ENCODE data around the gene CARF.
"Not testable (repeated sequence)": the region's sequence is repeated elsewhere in the genome, so short reads cannot be mapped to it uniquely, and the experiment has no call there.

The CARF gene

DNA sequence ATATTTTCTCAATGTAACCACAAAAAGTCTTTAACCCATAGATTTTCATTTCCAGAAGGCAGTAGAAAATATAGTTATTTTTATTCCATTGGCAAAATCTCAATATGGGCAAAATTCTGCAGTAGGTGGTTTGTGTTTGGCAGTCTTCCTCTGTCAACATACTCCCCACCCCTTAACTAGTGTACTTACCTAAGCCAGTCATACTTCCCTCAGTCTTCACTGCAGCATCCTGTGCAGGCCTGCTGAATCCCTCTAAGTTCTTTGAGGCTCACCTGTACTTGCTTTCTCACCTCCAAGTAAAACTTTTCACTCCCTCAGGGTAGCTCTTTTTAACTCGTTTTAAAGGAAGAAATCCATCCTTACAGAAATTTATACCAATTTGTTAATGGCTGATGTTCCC is 6.8 kb downstream of the CARF start:
- no peak for TF ChIP-seq ZNF274 (IDR thresholded peaks at IDR 0.05; ENCODE audit: low read depth, low read length)
- no peak overlapping the region for H3K4me3 ChIP-seq (ENCODE audit: low read length)

GRCh38 chr2:202932425-202933138 is 20.5 kb downstream of the CARF start:
- no peak for TF ChIP-seq ZNF274 (IDR thresholded peaks at IDR 0.05; ENCODE audit: low read depth, low read length)

DNA sequence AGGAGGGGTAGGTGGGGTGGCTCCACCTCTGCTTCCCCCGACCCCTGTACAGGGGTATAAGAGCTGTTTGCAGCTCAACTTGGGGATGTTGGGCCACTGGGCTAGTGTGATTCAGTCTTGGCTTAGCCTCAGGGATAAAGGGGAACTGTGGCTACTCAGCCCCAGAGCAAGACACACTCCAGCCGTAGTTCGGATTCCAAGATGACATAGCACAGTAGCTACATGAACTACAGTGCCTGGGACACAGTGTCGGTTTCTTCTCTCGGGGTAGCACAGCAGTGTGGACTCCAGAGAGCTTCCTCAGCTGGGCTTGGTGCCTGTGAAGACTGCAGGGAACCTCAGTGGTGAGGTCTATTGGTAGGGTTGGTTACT is 21.1 kb downstream of the CARF start:
- TF ChIP-seq ZNF274 (IDR thresholded peaks at IDR 0.05; ENCODE audit: low read depth, low read length) = no peak
- no peak overlapping the region for H3K4me3 ChIP-seq (ENCODE audit: low read length)

More at GRCh38 chr2:202932425-202933138, 20.5 kb downstream of the CARF start:
- no peak overlapping the region for H3K4me3 ChIP-seq (ENCODE audit: low read length)

DNA sequence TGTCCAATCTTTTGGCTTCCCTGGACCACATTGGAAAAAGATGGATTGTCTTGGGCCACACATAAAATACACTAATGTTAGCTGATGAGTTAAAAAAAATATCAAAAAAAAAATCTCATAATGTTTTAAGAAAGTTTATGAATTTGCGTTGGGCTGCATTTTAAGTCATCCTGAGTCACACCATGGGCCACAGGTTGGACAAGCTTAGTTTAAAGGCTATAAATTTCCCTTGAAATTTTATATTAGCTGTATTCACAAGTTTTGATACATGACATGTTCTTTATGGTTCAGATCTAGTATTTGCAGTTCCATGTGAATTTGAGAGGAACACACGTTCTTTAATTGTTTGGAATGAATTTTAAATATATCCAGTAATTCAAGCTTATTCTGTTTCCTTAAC is 21.9 kb downstream of the CARF start:
- TF ChIP-seq ZNF274 (IDR thresholded peaks at IDR 0.05; ENCODE audit: low read depth, low read length) = no peak
- no peak overlapping the region for H3K4me3 ChIP-seq (ENCODE audit: low read length)

DNA sequence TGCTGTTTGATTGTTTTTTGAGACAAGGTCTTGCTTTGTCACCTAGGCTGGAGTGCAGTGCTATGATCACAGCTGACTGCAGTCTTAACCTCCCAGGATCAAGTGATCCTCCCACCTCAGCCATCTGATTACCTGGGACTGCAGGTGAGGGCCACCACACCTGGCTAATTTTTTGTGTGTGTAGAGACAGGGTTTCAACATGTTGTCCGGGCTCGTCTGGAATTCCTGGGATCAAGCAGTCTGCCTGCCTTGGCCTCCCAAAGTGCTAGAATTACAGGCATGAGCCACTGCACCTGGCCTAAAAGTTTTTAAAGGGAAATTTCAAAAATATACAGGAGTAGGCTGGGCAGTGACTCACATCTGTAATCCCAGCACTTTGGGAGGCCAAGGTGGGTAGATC is 22.4 kb downstream of the CARF start:
- no peak overlapping the region for H3K4me3 ChIP-seq (ENCODE audit: low read length)
- no peak for TF ChIP-seq ZNF274 (IDR thresholded peaks at IDR 0.05; ENCODE audit: low read depth, low read length)

GRCh38 chr2:202938960-202939359 is 26.9 kb downstream of the CARF start:
- no peak overlapping the region for H3K4me3 ChIP-seq (ENCODE audit: low read length)
- no peak for TF ChIP-seq ZNF274 (IDR thresholded peaks at IDR 0.05; ENCODE audit: low read depth, low read length)

- no peak overlapping the region for H3K4me3 ChIP-seq (ENCODE audit: low read length)
- no peak for TF ChIP-seq ZNF274 (IDR thresholded peaks at IDR 0.05; ENCODE audit: low read depth, low read length)
These were observed 29.7 kb downstream of the CARF start for GRCh38 chr2:202941771-202942170.

- H3K4me3 ChIP-seq (ENCODE audit: low read length) = no peak overlapping the region
- no peak for TF ChIP-seq ZNF274 (IDR thresholded peaks at IDR 0.05; ENCODE audit: low read depth, low read length)
These were observed 32.3 kb downstream of the CARF start for GRCh38 chr2:202944408-202944807.

DNA sequence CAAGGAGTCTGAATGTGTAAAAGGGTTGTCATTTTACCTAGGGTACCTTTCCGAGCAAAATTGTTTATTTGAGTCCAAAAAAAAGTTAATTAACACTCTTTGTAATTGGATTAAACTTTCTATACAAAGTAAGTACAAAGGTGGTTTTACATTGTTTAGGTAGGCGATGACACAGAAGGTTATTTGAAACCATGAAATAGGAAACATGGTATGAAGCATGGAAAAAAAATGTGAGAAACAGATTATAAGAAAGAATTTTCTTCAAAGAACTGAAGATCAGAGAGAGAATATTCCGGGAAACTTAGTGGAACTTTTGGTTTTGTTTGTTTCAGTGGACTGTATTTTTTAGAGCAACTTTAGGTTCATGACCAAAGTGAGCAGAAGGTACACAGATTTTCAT is 32.7 kb downstream of the CARF start:
- no peak for TF ChIP-seq ZNF274 (IDR thresholded peaks at IDR 0.05; ENCODE audit: low read depth, low read length)
- H3K4me3 ChIP-seq (ENCODE audit: low read length) = no peak overlapping the region

DNA sequence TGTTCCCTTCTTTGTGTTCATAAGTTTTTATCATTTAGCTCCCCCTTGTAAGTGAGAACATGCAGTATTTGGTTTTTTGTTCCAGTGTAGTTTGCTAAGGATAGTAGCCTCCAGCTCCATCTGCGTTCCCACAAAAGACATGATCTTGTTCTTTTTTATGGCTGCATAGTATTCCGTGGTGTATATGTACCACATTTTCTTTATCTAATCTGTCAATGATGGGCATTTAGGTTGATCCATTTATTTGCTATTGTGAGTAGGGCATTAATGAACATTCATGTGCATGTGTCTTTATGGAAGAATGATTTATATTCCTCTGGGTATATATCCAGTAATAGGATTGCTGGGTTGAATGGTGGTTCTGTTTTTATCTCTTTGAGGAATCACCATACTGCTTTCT is 33.4 kb downstream of the CARF start:
- no peak for TF ChIP-seq ZNF274 (IDR thresholded peaks at IDR 0.05; ENCODE audit: low read depth, low read length)
- no peak overlapping the region for H3K4me3 ChIP-seq (ENCODE audit: low read length)

DNA sequence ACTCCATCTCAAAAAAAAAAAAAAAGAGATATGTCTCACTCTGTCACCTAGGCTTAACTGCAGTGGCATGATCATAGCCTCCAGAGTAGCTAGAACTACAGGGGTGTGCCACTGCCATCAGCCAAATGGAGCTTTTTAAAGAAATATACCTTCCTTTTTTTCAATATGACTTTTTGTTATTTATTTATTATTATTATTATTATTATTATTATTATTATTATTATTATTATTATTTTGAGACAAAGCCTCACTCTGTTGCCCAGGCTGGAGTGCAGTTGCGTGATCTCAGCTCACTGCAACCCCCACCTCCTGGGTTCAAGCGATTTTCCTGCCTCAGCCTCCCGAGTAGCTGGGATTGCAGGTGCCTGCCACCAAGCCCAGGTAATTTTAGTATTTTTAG is 37.3 kb downstream of the CARF start:
- not testable (repeated sequence) for H3K4me3 ChIP-seq (ENCODE audit: low read length)

- no peak overlapping the region for H3K4me3 ChIP-seq (ENCODE audit: low read length)
- no peak for TF ChIP-seq ZNF274 (IDR thresholded peaks at IDR 0.05; ENCODE audit: low read depth, low read length)
These were observed 38.5 kb downstream of the CARF start for GRCh38 chr2:202950592-202950991.

- H3K4me3 ChIP-seq (ENCODE audit: low read length) = no peak overlapping the region
- TF ChIP-seq ZNF274 (IDR thresholded peaks at IDR 0.05; ENCODE audit: low read depth, low read length) = no peak
These were observed 48.4 kb downstream of the CARF start for GRCh38 chr2:202960524-202960923.

DNA sequence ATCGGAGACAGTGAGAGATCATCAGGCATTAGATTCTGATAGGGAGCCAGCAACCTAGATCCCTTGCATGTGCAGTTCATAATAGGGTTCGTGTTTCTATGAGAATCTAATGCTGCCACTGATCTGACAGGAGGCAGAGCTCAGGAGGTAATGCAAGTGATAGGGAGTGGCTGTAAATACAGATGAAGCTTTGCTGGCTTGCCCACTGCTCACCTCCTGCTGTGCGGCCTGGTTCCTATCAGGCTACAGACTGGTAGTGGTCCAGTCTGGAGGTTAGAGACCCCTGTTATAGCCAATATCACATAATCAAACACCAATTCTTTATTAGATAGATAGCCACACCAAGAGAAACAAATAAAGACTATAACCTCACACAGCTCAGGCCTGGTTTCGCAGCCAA is 51.6 kb downstream of the CARF start:
- no peak for TF ChIP-seq ZNF274 (IDR thresholded peaks at IDR 0.05; ENCODE audit: low read depth, low read length)

GRCh38 chr2:202965810-202966460 is 53.9 kb downstream of the CARF start:
- TF ChIP-seq ZNF274 (IDR thresholded peaks at IDR 0.05; ENCODE audit: low read depth, low read length) = no peak
- H3K4me3 ChIP-seq (ENCODE audit: low read length) = no peak overlapping the region

More for the DNA sequence above, 51.6 kb downstream of the CARF start:
- no peak overlapping the region for H3K4me3 ChIP-seq (ENCODE audit: low read length)

DNA sequence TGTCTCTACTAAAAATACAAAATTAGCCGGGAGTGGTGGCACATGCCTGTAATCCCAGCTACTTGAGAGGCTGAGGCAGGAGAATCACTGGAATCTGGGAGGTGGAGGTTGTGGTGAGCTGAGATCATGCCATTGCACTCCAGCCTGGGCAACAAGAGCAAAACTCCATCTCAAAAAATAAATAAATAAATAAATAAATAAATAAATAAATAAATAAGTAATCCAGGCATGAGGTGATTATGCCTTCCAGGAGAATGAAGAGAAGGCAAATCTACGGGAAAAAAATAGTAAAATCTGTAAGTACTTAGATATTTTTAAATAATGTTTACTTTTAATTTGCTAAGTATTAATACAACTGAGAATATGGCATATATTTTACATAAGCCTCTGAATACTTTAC is 57.3 kb downstream of the CARF start:
- not testable (repeated sequence) for H3K4me3 ChIP-seq (ENCODE audit: low read length)

Data from GM08714 (cell line).